HG03460 (cell line): ENCODE data around the gene PAPOLA.

Experiments used
- ATAC-seq: cut with Tn5 transposase; IDR thresholded peaks from one replicate; pipeline ENCODE4 v1.9.1; 2021; ENCODE audit not compliant: unreplicated experiment

The PAPOLA gene

GRCh38 chr14:96564389-96564788 lies 62.2 kb downstream of the PAPOLA start:
- ATAC-seq, result no peak

DNA sequence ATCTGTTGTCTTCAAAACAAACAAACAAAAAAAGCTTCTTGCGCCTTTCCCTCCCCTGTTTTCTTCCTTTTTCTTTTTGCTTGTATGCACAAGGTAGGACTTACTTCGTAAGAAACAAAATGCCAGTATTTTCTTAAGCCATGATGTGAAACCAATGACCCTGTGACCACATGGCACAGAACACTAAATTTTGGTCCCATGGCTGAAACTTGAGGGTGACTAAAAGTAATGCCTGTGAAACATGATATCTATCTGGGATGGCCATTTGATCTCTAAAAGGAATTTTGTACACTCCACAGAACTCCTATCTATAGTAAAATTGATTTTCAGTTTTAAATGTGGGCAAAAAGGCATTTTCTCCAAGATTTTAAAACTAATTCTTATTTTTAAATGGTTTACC lies 63.6 kb downstream of the PAPOLA start:
- ATAC-seq, result no peak

GRCh38 chr14:96567289-96567899 lies 65.2 kb downstream of the PAPOLA start:
- no peak for ATAC-seq

- ATAC-seq, result no peak
Observed at GRCh38 chr14:96568621-96569020, 66.4 kb downstream of the PAPOLA start.

- no peak for ATAC-seq
Observed at GRCh38 chr14:96571311-96571710, 69.1 kb downstream of the PAPOLA start.

DNA sequence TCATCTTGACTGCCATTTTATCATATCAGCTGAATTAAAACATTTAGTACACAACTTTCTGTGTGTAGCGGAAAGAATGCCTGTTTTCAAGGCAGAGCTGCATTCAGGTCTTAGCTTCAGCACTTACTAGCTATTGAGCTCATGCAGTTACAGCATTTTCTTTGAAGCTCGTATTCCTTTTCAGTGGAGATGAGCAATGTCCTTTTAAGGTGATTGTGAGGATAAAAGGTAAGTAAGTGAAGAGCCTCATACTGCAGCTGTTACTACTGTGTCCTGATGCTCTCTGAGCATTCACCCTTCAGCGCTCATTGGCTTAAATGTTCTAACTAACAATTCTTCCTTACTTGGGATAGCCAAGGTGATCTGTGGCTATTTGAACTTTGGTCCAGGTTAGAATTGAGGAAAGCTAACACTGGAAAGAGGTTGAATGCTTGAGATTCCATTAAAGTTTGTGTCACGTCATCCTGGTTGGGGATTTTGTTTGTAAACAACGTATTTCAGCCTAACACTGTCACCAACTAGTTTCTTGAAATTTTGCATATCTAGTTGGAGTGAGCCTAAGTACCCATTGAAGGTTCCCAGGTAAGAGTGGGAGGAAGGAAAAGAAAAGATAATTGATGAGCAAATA lies 71.4 kb downstream of the PAPOLA start:
- ATAC-seq, result no peak

DNA sequence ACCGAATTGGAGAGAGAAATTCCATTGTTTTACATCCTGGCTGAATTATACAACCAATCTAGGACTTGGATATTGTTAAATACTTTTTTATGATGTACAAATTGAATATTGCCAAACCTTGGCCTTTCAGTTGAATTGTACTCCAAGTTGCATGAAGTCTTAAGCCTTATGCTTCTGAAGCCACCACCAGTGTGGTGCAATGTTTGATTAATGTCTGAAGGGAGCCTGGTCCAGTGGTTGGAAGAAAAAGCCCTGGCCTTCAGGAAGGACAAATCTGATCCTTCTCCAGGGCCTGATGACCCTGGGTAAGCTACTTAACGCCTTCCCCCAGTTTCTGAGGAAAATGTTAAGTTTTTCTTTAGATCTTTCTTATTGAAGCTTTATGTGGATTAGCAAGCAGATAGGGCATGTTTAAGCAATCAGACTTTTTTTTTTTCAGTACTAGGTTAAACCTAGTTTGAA lies 72.0 kb downstream of the PAPOLA start:
- ATAC-seq, result no peak

GRCh38 chr14:96574633-96575632 lies 72.8 kb downstream of the PAPOLA start:
- ATAC-seq, result no peak

- no peak for ATAC-seq
Observed at GRCh38 chr14:96576359-96576758, 74.2 kb downstream of the PAPOLA start.

DNA sequence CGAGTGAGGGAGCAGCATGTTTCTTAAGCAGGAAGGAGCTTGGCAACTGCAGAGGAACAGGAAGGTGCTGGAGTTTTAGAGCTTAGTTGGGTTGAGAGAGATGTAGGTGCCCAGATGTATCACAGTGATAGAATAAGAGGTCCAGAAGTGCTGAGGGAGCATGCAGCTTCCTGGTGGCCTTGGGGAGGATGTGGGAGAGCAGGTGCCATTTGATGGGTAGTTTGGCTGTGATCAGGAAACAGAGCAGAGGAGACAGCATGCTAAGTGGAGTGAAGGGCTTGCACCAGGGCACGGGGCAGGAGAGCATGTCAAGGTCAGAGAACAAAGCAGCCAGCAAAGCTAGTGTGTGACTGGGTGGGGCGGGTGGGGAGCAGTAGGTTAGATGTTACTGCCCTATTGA lies 74.8 kb downstream of the PAPOLA start:
- ATAC-seq, result no peak

DNA sequence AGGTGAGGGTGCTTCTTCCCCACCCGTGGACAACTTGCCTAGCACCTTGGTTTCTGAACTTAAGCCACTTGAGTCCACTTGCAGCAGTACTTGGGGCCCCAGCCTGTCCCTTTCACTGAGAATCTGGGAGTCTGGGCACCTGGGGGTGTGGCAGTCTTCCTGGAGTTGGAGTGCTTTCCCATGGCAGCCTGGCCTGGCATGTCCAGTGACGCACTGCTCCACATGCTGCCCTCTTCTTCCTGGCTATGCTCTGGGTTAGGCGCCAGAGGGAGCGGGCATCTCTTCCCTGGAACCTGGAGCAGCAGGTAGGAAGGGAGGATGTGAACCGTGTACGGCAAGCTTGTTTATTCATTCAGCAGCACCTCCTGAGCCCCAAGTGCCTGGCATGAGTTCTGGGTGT lies 76.4 kb downstream of the PAPOLA start:
- ATAC-seq, result no peak

GRCh38 chr14:96579358-96579757 lies 77.2 kb downstream of the PAPOLA start:
- ATAC-seq, result no peak

GRCh38 chr14:96579855-96580254 lies 77.7 kb downstream of the PAPOLA start:
- no peak for ATAC-seq

DNA sequence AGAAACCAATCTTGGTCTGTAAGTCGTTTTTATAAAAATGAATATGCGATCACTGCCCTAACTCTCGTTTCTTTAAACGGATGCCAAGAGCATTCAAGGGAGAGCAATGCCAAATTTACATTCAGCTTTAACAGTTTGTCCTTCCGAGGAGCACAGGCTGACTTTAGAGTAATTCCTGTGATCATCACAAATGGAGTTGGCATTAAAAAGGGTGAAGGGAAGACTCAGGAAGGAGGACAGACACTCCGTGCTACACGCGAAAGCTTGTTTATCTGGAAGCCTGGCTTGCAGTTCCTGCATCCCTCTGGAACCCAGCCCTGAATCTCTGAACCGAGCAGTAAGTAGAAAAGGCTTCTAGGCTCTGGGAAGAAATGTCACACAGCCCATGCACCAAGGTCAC lies 78.4 kb downstream of the PAPOLA start:
- ATAC-seq, result no peak

DNA sequence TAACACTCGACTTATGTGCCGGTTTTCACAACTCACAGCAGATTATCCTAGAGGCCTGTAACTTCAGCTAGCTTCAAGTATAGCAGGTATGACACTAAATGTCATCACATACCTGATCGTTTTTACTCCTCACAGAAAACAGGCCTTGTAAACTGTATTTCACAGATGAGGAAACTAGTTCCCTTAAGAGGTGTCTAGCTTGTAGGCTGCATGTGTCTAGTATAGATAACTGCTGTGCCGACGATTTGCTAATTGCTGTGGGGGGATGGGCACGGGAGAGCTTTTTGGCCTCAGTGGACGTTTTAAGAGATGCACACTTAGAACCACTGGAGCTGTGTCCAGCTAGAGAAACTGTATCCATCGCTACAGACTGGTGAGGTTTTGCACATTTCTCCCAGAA lies 78.8 kb downstream of the PAPOLA start:
- no peak for ATAC-seq

- ATAC-seq, result no peak
Observed at GRCh38 chr14:96581902-96582301, 79.7 kb downstream of the PAPOLA start.

DNA sequence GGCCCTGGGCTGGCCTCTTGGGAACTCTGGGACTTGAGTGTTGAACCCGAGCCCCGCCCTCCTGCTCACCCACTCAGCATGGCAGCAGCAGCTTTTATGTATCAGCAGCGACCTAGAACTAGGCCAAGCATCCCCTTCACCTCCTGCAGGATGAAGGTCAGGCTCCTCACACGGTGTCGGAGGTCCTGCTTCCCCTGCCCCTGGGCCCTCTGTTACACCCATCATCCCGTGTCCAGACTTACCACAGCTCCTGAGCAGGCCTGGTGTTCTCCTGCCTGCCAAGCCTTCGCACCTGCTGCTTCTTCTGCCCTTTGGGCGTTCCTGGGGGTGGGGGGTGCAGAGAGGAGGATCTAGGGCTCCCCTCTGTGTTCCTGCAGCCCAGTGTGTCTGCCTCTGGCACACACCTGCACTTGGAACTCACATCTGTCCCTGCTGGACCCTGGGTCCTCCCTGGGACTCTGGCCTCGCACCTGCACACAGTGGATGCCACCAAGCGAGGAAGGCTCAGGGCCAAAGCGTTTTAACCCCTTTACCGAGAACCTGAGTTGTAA lies 80.3 kb downstream of the PAPOLA start:
- ATAC-seq, result no peak

DNA sequence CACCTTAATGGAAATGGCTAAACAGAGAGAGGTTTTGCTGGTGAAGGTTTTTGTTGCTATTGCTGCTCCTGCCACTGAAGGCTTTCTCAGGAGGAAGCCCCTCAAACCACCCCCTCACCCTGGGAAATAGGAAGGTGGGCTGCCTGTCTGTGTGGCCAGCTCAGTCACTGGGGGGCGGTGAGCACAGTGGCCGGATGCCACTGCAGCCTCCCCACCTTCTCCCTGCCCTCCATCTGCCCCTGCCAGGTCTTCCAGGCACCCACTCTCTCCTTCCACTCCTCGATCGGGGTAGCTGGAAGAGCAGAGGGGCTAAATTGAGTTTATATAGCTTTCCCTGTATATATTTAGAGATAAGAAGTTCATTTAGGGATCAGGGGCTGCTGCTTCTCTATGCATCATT lies 80.8 kb downstream of the PAPOLA start:
- ATAC-seq, result no peak

- no peak for ATAC-seq
Observed at GRCh38 chr14:96583569-96584041, 81.4 kb downstream of the PAPOLA start.

DNA sequence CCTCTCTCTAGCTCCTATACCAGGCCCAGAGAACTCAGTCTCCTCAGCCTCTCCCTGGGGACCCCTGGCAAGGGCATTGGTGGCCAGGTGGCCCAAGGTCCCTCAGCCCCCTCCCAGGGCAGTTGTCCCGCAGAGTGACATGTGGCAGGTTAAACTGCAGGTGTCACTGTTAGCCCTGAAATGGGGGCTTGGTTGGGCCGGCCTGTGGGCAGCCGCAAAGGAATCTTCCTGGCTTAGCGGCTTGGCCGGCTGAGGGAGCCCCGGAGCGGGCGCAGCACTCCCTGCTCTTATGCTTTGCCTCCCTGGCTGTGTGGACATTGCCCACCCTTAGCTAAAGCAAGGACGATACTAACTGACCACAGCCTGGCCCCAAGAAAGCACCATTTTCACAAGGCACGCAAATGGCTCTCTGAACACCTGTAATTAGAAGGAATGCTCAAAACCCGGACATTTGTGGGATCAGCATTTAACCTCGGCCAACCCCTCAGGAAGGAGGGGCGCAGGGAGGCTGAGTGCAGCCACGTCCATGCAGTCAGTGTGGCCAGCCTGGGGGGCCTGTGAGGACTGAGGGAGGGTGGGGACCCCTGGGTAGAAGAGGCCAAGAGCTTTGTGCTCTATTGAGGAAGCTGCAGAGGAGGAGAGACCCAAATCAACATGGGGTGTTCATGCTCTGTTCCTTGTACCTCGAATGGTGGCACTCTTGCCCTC lies 82.2 kb downstream of the PAPOLA start:
- no peak for ATAC-seq
